IPS-11a (cell line): Measurements from ENCODE around the gene DGUOK.

Experiments used
- H3K4me3 ChIP-seq: one replicate; pipeline ENCODE4 v1.5.1; 2013; ENCODE audit warnings: low read depth, low read length, control low read depth

The DGUOK gene

DNA sequence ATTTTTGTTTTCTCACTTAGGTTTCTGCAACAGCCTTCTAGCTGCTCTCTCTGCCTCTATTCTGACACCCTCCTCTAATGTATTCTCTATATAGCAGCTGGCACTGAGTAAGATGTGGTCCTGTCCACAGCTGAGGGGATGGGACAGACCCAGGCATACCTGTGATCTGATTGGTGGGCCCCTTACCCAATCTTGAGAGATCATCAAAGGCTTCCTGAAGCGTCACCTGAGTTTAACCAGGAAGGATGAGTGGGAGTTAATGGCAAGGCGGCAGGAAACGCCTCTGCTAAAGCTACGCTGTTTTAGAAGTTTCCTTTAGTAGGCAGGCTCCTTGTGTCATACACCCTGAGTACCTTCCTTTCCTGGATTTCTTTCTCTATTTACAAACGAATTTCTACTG is 52.3 kb downstream of the DGUOK start:
- H3K4me3 ChIP-seq = no peak overlapping the region

GRCh38 chr2:73979686-73980085 is 53.0 kb downstream of the DGUOK start:
- H3K4me3 ChIP-seq = no peak overlapping the region

GRCh38 chr2:73980566-73980965 is 53.9 kb downstream of the DGUOK start:
- no peak overlapping the region for H3K4me3 ChIP-seq

DNA sequence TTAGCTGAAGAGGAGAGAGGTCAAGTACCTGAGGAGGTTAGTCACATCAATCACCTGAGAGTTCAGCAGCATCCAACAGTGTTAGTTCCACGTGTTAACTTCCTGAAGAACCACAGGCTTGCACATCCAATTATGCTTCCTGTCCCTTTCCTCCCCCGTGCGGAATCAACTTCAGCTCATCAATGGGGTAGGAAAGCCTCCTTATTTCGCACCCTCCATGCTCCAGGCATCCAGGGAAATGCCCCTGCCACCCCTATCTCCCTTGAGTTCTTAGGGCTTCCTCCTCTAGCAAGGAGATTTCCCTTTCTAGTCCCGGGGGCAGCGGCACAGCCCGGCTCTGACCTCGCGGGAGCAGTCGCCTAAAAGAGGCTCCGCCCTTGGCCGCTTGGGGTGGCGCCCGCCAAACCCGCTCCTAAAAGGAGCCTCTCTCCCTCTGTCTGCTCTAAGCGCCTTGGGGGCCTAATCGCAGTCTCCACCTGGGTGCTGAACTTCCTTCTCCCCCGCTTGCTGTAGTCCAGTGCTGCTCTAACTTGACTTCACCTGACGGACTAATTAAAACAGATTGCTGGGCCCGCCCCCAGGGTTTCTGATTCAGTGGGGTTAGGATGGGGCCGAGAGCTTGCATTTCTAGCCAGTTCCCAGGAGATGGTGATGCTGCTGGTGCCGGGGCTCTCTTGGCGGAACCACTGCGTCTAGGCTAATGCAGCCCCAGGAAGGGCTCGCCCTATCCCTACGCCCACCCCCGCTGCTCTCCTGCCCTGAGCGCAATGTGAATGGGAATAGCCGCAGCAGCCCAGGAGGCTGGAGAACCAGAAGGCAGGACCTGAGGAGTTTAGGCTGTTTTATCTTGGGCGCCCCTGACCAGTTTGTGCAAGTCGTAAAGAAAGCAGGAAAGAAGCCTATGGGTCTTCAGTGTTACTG is 54.7 kb downstream of the DGUOK start:
- peak overlapping the region; percentile 51 for H3K4me3 ChIP-seq

DNA sequence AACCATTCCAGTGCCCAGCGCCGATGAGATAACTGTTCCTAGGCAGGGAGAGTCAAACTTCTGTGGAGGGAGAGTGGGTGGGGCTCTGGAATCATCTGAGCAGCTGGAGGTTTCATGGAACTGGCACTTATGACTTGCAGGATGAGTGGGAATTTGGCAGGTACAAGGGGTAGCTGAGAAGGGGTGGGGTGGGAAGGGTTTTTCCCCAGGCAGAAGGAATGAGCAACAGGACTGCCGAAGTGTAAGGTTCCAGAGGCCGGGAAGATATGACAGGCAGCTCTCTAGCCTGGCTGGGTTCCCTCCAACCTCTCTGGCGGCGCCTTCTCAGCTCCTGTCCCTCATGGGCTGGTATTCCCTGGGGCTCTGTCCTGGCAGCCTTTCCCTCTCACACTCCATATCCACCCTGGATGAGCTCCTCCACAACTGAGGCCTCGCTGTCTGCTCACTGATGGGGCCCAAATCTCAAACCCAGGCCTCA is 55.5 kb downstream of the DGUOK start:
- H3K4me3 ChIP-seq = no peak overlapping the region

DNA sequence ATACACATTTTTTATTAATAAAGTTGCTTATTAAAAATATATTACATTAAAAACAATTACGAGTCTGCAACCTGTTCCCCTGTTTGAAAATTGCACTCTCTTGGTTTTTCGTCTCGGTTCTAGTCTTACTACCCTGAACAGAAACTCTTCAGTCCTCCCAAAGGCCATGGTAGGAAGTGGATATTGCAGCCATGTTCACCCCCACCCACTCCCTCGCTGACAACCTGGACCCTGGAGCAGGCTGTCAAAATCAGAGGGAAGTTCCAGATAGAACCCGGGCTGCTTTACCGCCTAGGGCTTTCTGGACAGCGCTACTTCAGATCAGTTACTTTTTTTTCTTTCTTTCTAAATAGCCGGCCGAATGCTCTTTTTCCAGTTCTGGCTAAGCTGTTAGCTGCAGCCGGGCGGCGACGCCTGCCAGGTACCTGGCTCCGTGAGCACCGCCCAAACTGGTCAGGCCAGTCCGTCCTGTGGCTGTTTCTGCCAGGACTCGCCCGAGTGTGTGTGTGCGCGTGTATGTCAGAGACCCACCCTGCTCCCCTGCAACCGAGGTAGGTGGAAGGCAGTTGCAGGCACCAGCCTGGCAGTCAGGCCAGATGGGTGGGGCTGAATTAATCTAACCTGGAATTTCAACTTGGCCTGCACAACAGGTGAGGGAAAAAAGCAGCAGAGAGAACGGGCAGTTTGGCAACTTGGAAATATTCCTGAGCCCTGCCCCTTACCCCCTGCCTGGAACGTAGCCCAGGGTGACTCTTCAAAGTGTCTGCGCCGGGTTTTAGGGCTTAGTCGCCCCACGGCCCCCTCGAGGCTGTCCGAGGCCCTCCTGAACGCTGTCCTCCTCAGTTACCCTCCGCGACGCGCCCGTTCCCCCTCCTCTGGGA is 56.9 kb downstream of the DGUOK start:
- H3K4me3 ChIP-seq = peak overlapping the region; percentile 53

DNA sequence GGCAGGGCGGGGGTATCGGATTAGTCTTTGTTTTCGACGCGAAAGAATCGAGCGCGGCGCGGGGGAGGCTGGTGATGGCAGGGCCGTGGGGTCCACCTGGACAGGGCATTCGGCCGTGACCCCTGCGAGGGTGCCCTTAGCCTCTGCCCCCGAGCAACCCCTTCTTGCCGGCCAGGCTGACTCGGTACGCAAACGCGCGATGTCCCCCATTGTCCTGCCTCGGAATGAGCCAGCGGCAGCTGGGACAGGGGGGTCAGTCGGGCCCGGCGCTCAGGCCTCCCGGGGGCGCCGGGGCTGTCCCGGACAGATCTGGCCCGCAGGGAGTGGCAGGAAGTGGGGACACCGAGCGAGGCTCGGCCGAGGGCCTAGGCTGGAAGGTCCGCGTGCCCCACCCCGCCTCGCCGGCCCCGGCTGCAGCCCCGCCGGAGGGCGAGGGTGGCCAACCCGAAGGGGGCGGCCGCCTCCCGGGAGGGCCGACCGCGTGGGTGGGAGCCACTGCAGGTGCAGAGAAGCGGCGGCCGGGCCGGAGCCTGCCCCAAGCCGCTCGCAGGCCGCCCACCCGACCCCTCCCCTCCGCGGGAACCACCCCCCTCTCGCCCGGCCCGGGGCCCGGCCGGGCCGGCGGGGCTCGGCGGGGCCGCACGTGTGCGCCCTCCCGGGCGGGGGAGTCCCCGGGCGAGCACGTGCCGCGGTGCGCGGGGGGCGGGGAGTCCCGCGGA is 57.7 kb downstream of the DGUOK start, which contains the start of gene TET3:
TET3 (plus strand) TSS at position 708 of the 719 bp plus-strand sequence. CDS start 1,494 bp downstream, outside the sequence.
- H3K4me3 ChIP-seq = peak within 1 kb of the TSS; percentile 53

DNA sequence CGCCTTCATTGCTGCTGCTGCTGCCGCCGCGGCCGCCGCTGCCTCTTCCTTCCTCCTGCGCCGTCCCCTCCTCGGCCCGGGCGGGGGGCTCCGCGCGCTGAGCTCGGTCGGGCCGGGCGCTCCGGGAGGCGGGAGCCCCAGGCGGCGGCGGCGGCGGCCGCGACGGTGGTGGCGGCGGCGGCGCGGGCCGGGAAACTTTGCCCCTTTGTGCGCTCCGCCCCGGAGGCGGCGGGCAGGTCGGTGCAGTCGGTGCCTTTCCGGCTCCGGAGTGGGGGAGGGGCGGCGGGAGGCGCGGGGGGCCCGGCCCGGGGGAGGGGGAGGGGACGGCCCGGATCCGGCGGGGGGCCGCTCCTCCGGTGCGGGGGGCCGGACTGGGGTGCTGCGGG is 58.2 kb downstream of the DGUOK start:
- H3K4me3 ChIP-seq = peak overlapping the region; percentile 53

DNA sequence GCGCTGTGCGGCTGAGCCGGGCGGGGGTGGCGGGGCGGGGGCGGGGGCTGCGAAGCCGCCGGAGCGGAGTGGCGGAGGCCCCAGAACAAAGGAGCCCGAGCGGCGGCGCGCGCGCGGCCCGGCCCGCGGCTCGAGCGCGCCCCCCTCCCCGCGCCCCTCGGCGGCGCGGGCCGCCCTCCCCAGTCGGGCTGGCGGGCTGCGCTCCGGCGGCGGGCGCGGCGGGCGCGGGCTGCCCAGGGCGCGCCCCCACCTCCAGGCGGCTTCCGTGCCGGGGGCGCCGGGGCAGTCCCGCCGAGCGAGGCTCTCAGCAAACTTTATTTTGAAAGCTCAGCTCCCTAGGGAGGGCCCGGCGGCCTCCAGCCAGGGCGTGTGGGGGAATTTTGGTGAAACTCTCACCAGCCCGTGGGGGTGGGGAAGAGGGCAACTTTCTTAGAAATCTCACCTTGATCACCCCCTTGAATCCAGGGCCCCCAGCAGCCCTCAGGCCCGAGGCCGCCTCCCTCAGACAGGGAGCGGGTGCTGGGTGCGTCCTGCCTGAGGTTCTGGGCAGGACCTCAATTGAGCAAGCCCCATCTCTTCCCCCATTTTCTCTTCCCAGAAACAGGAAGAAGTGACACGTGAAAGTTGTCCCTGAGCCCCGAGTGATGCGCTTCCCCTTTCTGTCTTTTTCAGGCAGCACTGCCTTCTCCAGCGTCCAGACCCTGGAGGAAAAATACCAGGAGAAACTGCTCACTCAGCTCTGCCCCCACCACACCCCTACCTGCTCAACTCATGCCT is 58.8 kb downstream of the DGUOK start:
- peak overlapping the region; percentile 53 for H3K4me3 ChIP-seq

DNA sequence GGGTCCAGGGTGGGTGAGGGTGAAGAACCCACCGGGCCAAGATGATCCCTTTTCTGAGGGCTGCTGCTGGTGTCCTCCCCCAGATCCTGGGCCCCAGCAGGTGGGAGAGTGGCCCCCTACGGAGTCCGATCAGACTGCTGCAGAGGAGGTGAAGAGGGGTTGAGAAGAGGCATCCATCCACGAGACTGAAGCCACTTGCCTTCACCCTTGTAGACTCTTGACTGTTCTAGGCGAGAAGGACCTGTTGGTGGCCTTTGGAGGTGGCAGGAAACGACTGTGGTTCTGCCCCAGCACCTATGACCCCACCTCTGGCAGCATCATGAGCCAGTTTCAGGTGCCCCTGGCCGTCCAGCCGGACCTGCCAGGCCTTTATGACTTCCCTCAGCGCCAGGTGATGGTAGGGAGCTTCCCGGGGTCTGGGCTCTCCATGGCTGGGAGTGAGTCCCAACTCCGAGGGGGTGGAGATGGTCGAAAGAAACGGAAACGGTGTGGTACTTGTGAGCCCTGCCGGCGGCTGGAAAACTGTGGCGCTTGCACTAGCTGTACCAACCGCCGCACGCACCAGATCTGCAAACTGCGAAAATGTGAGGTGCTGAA is 59.5 kb downstream of the DGUOK start:
- peak overlapping the region; percentile 53 for H3K4me3 ChIP-seq

DNA sequence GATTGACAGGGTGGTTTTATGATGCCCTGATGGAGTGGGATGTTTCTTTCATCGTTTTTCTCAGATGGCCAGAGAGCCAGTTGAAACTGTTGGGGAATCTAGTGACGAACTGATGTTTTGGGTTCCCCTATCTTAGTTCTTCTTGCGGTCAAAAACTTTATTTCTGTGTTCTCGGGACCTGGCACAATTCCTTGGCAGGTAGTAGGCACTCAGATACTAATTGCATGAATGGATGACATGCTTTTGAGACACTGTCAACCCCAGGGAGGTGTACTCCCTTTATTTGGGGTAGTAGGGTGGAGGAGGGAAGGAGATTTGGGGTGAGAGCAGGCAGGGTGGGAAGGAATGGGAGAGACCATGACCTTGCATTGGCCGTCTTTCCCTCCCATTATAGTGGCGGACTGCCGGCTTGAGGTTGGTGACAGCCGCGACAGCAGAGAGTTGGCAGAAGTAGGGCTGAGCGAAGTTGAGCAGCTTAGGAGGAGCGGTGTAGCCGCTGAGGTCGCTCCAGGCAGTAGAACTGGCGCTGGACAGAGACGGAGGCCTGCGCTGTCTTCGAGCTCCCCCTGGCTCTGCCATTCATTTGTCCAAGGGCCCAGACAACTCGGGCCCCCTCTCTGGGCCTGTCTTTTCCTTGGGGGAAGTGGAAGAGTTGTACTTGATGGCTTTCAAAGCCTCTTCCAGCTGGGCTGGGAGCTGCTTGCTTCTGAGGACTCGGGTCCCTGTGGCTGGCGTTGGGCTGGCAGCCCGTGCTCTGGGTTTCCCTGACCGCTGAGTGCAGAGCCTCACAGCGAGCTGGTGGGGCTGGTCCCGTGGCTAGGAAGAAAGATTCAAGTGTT is 60.6 kb downstream of the DGUOK start:
- H3K4me3 ChIP-seq = peak overlapping the region; percentile 4

GRCh38 chr2:73987948-73988700 is 61.4 kb downstream of the DGUOK start:
- H3K4me3 ChIP-seq = no peak overlapping the region

- H3K4me3 ChIP-seq = no peak overlapping the region
Measured at GRCh38 chr2:73989972-73990371, 63.3 kb downstream of the DGUOK start.

DNA sequence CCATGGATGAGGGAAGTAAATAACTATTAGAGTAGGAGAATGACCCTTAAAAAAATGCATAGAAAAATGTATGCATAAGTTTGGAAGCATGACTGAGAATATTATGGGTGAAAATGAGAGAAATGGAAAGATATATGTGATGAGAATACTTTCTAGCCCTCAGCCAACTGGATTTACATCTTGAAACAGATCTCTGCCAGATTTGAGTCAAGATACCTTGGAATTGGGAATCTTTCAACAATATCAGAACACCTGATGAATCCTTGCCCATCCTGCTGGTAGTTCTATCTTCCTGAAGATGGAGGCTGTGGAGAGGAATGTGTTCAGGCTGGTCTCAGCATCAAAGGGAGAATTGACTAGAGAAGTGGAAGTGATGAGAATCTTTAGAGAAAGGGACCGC is 63.9 kb downstream of the DGUOK start:
- H3K4me3 ChIP-seq = no peak overlapping the region

- no peak overlapping the region for H3K4me3 ChIP-seq
Measured at GRCh38 chr2:73992036-73992435, 65.4 kb downstream of the DGUOK start.

GRCh38 chr2:73993376-73993775 is 66.7 kb downstream of the DGUOK start:
- H3K4me3 ChIP-seq = no peak overlapping the region

DNA sequence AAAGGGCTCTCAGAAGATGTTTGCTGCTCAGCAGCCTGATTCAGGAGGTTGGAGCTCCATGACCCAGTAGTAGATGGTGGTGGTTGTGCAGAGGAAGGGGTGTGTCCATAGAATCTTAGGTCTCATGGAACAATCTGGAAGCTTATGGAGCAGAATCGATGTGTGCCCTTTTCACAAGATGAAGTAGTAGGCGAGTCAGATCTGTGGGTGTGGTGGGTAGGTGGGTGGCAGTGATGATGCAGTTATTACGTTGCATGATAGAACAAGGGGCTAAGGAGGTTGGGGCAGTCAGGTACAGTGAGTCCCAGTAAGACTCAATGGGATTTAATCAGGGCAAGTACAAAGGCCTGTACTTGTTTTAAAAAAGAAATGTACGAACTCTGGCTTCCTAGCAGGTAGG is 67.1 kb downstream of the DGUOK start:
- no peak overlapping the region for H3K4me3 ChIP-seq

DNA sequence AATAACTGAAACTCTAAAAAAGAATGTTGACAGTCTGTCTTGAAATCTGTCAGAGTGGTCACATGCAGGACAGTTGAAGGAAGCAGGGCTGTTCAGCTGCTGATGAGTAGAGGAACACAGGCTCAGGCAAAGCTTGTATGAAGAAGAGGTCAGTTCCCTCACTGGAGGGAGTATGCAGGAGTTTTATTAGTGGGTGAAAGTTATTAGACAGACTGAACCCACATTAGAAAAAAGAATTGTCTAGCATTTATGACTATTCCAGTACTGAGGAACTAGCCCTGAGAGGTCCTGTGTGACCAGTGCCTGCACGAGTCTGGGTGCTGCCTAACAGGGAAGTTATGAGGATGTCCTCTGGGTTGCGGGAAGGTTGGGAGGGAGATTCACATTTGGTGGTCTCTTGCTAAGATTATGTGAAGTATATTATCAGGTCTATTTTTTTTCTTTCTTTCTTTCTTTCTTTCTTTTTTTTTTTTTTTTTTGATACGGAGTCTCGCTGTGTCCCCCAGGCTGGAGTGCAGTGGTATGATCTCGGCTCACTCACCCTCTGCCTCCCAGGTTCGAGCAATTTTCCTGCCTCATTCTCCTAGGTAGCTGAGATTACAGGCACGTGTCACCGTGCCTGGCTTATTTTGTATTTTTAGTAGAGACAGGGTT is 67.6 kb downstream of the DGUOK start:
- H3K4me3 ChIP-seq = no peak overlapping the region
